HUES6 (cell line): ENCODE results near the gene DAP.
"Not testable (repeated sequence)": the region's sequence is repeated elsewhere in the genome, so short reads cannot be mapped to it uniquely, and the experiment has no call there.

Experiments used
- H3K27ac ChIP-seq: 2 replicates; pipeline ENCODE4 v1.7.0; 2013; ENCODE audit warnings: low read depth, mild to moderate bottlenecking, low read length, inconsistent platforms
- H3K27me3 ChIP-seq: 2 replicates; pipeline ENCODE4 v1.6.1; 2013; ENCODE audit warnings: low read length; ENCODE audit not compliant: control insufficient read depth, insufficient read depth
- H3K36me3 ChIP-seq: 2 replicates; pipeline ENCODE4 v1.6.1; 2013; ENCODE audit warnings: low read length; ENCODE audit not compliant: control insufficient read depth, insufficient read depth
- H3K4me1 ChIP-seq: 2 replicates; pipeline ENCODE4 v1.6.1; 2013; ENCODE audit warnings: low read length; ENCODE audit not compliant: control insufficient read depth, insufficient read depth
- H3K4me3 ChIP-seq: 2 replicates; pipeline ENCODE4 v1.5.1; 2013; ENCODE audit warnings: low read depth, low read length
- H3K9ac ChIP-seq: one replicate; pipeline ENCODE4 v1.6.1; 2013; ENCODE audit warnings: mild to moderate bottlenecking, low read length
- H3K9me3 ChIP-seq: 2 replicates; pipeline ENCODE4 v1.6.1; 2013; ENCODE audit warnings: low read depth, low read length; ENCODE audit not compliant: control insufficient read depth, insufficient read depth

DAP gene

GRCh38 chr5:10648806-10649665 is 112.0 kb downstream of the DAP start:
- H3K4me3 ChIP-seq = peak overlapping the region; percentile 52
- H3K4me1 ChIP-seq = peaks cover 5% of the 10 kb centered on the region; the same call in 1 of the 2 replicates
- H3K9me3 ChIP-seq = no peaks in the 10 kb centered on the region

DNA sequence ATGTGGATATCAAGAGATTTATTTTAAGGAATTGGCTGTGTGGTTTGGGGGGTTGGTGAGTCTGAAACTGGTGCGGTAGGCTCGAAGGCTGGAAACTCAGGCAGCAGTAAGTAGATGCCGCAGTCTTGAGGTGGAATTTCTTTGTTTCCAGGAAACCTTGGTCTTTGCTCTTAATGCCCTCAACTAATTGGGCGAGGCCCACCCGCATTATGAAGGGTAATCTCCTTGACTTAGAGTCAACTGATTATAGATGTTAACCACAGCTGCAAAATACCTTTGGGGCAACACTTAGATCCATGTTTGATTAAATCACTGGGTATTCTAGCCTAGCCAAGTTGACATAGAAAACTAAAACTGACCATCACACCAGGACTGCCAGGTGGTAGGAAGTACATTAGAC is 113.4 kb downstream of the DAP start:
- H3K27ac ChIP-seq = no peak overlapping the region
- no peak overlapping the region for H3K4me3 ChIP-seq
- no peak overlapping the region for H3K9ac ChIP-seq
- H3K36me3 ChIP-seq = peaks cover 7% of the 10 kb centered on the region
- H3K9me3 ChIP-seq = no peaks in the 10 kb centered on the region
- H3K4me1 ChIP-seq = peaks cover 5% of the 10 kb centered on the region; the same call in 1 of the 2 replicates
- H3K27me3 ChIP-seq = no peaks in the 10 kb centered on the region; the same call in 1 of the 2 replicates

More at GRCh38 chr5:10648806-10649665, 112.0 kb downstream of the DAP start:
- Histone ChIP-seq H3K9ac (no peak overlapping the region), H3K36me3 (peaks cover 7% of the 10 kb centered on the region), H3K27ac (no peak overlapping the region), H3K27me3 (no peaks in the 10 kb centered on the region; the same call in 1 of the 2 replicates)

DNA sequence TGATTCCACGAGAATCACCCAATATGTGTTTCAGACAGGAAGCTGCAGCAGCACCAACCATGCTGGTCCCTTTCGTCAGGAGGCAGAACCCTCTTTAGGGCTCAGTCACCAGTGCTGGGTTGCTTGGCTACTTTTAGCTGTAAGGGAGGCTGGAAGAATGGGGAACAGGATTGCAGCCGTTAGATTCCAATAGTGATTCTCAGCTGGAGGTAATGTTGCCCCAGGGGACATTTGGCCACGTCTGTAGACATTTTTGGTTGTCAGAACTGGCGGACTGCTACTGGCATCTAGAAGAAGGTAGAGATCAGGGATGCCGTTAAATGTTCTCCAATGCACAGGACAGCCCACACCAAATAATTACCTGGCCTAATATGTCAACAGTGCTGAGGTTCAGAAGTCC is 115.4 kb downstream of the DAP start:
- Histone ChIP-seq H3K27me3 (no peaks in the 10 kb centered on the region; the same call in 1 of the 2 replicates), H3K4me1 (peaks cover 5% of the 10 kb centered on the region; the same call in 1 of the 2 replicates), H3K36me3 (no peaks in the 10 kb centered on the region), H3K27ac (no peak overlapping the region), H3K4me3 (no peak overlapping the region), H3K9ac (no peak overlapping the region), H3K9me3 (no peaks in the 10 kb centered on the region)

DNA sequence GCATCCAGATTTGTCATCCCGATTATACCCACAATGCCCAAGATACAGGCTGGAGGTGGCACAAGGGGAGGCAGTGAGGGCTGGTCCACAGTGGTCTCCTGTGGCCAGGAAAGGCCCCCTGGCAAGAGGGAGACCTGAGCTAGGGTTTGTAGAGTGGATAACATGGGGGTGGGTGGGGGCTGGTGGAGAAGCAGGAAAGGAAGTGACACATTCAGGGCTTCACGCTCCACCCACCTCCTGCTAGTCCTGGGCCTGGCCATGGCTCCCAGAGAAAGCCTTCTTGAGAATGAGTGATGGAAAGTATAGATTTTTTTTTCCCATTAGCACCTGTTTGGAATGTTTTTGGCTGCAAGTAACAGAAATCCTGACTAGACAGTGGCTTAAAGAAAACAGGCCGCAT is 115.9 kb downstream of the DAP start:
- Histone ChIP-seq H3K9me3 (no peaks in the 10 kb centered on the region), H3K4me1 (peaks cover 5% of the 10 kb centered on the region; the same call in 1 of the 2 replicates), H3K27ac (no peak overlapping the region), H3K36me3 (no peaks in the 10 kb centered on the region), H3K27me3 (no peaks in the 10 kb centered on the region; the same call in 1 of the 2 replicates), H3K4me3 (no peak overlapping the region), H3K9ac (no peak overlapping the region)

DNA sequence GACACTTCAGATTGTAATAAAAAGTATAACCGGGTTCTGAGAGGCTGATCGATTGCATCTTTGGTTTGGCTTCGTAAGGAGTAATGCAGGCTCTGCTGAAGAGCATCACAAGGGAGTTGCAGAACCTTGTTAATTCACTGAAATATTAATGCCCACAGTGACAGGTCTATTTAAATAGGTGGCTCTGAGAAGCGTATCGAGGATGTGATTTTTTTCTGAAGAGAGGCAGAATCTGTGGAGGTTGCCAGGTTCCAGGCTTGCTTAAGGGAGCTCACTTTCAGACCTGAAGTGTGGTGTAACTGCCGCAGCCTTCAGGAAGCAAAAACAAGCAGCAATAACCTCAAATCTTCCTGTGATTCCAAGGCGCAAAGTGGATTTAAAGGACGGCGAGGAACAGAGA is 116.8 kb downstream of the DAP start:
- Histone ChIP-seq H3K9ac (no peak overlapping the region), H3K36me3 (no peaks in the 10 kb centered on the region), H3K4me3 (no peak overlapping the region), H3K9me3 (no peaks in the 10 kb centered on the region), H3K27ac (no peak overlapping the region), H3K27me3 (no peaks in the 10 kb centered on the region; the same call in 1 of the 2 replicates), H3K4me1 (peaks cover 5% of the 10 kb centered on the region; the same call in 1 of the 2 replicates)

DNA sequence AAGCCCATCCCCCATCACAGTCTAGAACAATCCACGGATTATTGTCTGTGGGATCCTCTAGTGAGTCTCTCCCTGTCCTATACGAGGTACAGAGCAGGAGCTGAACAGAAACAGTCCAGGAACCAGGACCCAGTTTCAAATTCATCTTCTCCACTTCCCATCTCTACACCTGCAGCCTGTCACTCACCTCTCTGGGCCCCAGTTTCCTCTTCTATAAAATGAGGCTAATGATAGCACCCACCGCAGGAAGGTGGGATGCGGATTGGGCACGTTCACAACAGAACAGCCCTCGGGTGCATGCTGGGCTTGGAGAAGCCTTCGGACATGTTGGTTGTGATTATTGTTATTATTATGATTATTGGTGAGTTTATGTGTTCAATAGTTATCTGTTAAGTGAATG is 118.7 kb downstream of the DAP start:
- H3K4me3 ChIP-seq = no peak overlapping the region
- no peak overlapping the region for H3K27ac ChIP-seq
- H3K4me1 ChIP-seq = peaks cover 13% of the 10 kb centered on the region
- no peaks in the 10 kb centered on the region for H3K36me3 ChIP-seq
- no peaks in the 10 kb centered on the region for H3K27me3 ChIP-seq
- H3K9ac ChIP-seq = no peak overlapping the region
- no peaks in the 10 kb centered on the region for H3K9me3 ChIP-seq

- no peaks in the 10 kb centered on the region for H3K9me3 ChIP-seq
- H3K4me1 ChIP-seq = peaks cover 33% of the 10 kb centered on the region
- no peak overlapping the region for H3K9ac ChIP-seq
- H3K4me3 ChIP-seq = no peak overlapping the region
- H3K27me3 ChIP-seq = peaks cover 14% of the 10 kb centered on the region; the same call in 1 of the 2 replicates
- no peak overlapping the region for H3K27ac ChIP-seq
- H3K36me3 ChIP-seq = no peaks in the 10 kb centered on the region
Measured at GRCh38 chr5:10639846-10640368, 121.1 kb downstream of the DAP start.

- H3K36me3 ChIP-seq, H3K9ac ChIP-seq: not testable (repeated sequence)
- H3K4me1 ChIP-seq = peaks cover 34% of the 10 kb centered on the region
Measured at GRCh38 chr5:10638723-10639122, 122.3 kb downstream of the DAP start.

GRCh38 chr5:10637944-10638343 is 123.1 kb downstream of the DAP start:
- H3K36me3 ChIP-seq = no peaks in the 10 kb centered on the region
- peaks cover 14% of the 10 kb centered on the region; the same call in 1 of the 2 replicates for H3K27me3 ChIP-seq
- peak overlapping the region; percentile 41 for H3K4me3 ChIP-seq
- H3K9me3 ChIP-seq = no peaks in the 10 kb centered on the region
- H3K27ac ChIP-seq = 0 out of 2 replicates have a peak overlapping the region, but pooled peaks have one; percentile 38
- peaks cover 34% of the 10 kb centered on the region for H3K4me1 ChIP-seq
- peak overlapping the region; percentile 54 for H3K9ac ChIP-seq

More at GRCh38 chr5:10638723-10639122, 122.3 kb downstream of the DAP start:
- H3K27me3 ChIP-seq = peaks cover 14% of the 10 kb centered on the region; the same call in 1 of the 2 replicates
- not testable (repeated sequence) for H3K4me3 ChIP-seq, H3K27ac ChIP-seq, H3K9me3 ChIP-seq

- Histone ChIP-seq H3K27me3 (peaks cover 14% of the 10 kb centered on the region; the same call in 1 of the 2 replicates), H3K4me3 (peak overlapping the region; percentile 41), H3K4me1 (peaks cover 44% of the 10 kb centered on the region), H3K9me3 (no peaks in the 10 kb centered on the region), H3K27ac (no peak overlapping the region), H3K36me3 (no peaks in the 10 kb centered on the region), H3K9ac (peak overlapping the region; percentile 25)
Measured at GRCh38 chr5:10636363-10637142, 124.5 kb downstream of the DAP start.
